K562 (cell line): ENCODE results near the gene PDCD1LG2. TPM values are rescaled to one million over a fixed set of nuclear protein-coding genes. Genes with fewer than 3 reads are reported as not detected.

Experiments used
- ATAC-seq: fragments of 200-7000 bp; cut with Tn5 transposase; 3 replicates; pipeline ENCODE4 v1.9.1; 2020; ENCODE audit warnings: moderate library complexity
- BruUV-seq: library from RNA; stranded (reverse); fragments of 400-500 nt; replicated peaks from 2 replicates; lab custom pipeline; 2021; lab: Mats Ljungman, UMichigan
- CTCF ChIA-PET: fragments of 300-600 bp; formaldehyde crosslinking; extraction: SDS; loops from one replicate; lab custom pipeline; 2021; ENCODE audit warnings: low intra/inter-chr PET ratio; lab: Yijun Ruan, JAX
- POLR2A ChIA-PET: fragments of 300-600, 350-650 bp; sonication (Branson Sonifier 250); formaldehyde crosslinking; extraction: SDS; loops from one replicate; lab custom pipeline; 2021; ENCODE audit warnings: antibody characterized with exemption, inconsistent platforms; lab: Yijun Ruan, JAX
- DNase-seq, 4 experiments: peaks; one replicate each; pipeline versions ENCODE4 v3.0.0 to v3.0.0-alpha.2; 2011 to 2018; ENCODE audit warnings: low spot score in 3 of 4, mixed read lengths in 3 of 4; ENCODE audit errors: extremely low read depth in 1 of 4
- FAIRE-seq: peaks from 2 replicates; lab custom pipeline; 2011; peaks lifted over from hg19 to GRCh38; lab: Jason Lieb, UNC
- H2AFZ ChIP-seq: 2 replicates; pipeline ENCODE4 v1.6.0; 2011; ENCODE audit warnings: low read depth, low read length, control low read depth, inconsistent platforms
- H3K27ac ChIP-seq: fragments of 200-600 bp; 3 replicates; pipeline ENCODE4 v1.8.0; 2011; ENCODE audit warnings: low read depth, mild to moderate bottlenecking, control low read depth, inconsistent platforms, low read length, moderate library complexity, mixed read lengths; ENCODE audit errors: extremely low read depth
- H3K27me3 ChIP-seq, 2 experiments: fragments of 300-600 bp in 1 of 2; 2 replicates in 1 of 2; 3 replicates in 1 of 2; pipeline versions ENCODE4 v1.6.0 to v1.8.0; 2011; ENCODE audit warnings: inconsistent platforms in 2 of 2, low read length in 2 of 2, mild to moderate bottlenecking in 1 of 2, mixed read lengths in 1 of 2, moderate library complexity in 1 of 2; ENCODE audit not compliant: control insufficient read depth in 2 of 2, insufficient read depth in 2 of 2
- H3K36me3 ChIP-seq: fragments of 300-600 bp; 3 replicates; pipeline ENCODE4 v1.8.0; 2011; ENCODE audit warnings: mild to moderate bottlenecking, low read length, inconsistent platforms; ENCODE audit not compliant: control insufficient read depth, insufficient read depth
- H3K4me1 ChIP-seq, 2 experiments: fragments of 200-600 bp in 1 of 2; replicated peaks in 1 of 2; 2 replicates in 1 of 2; 3 replicates in 1 of 2; pipeline versions ENCODE4 v1.5.1 to v1.8.0; 2011; ENCODE audit warnings: inconsistent platforms in 2 of 2, low read length in 2 of 2, mild to moderate bottlenecking in 1 of 2, mixed read lengths in 1 of 2, moderate library complexity in 1 of 2; ENCODE audit not compliant: control insufficient read depth in 2 of 2, insufficient read depth in 2 of 2
- H3K4me2 ChIP-seq: 2 replicates; pipeline ENCODE4 v1.6.1; 2011; ENCODE audit warnings: low read length, control low read depth, inconsistent platforms, mixed read lengths; ENCODE audit not compliant: insufficient read depth
- H3K4me3 ChIP-seq: fragments of 200-600 bp; sonication (generic), shearing (Covaris generic); 2 replicates; pipeline ENCODE4 v1.5.1; 2016; ENCODE audit warnings: control low read depth, inconsistent platforms
- H3K79me2 ChIP-seq: fragments of 200-600 bp; 3 replicates; pipeline ENCODE4 v1.8.0; 2011; ENCODE audit warnings: low read length, inconsistent platforms; ENCODE audit not compliant: control insufficient read depth, insufficient read depth
- H3K9ac ChIP-seq, 2 experiments: 2 replicates each; pipeline versions ENCODE4 v1.6.0 to v1.6.1; 2011; ENCODE audit warnings: low read depth in 2 of 2, low read length in 2 of 2, control low read depth in 1 of 2, inconsistent platforms in 1 of 2, mild to moderate bottlenecking in 1 of 2, mixed read lengths in 1 of 2; ENCODE audit not compliant: insufficient read depth in 1 of 2
- H3K9me1 ChIP-seq: one replicate; pipeline ENCODE4 v1.6.0; 2011; ENCODE audit warnings: inconsistent platforms, mild to moderate bottlenecking, low read length, moderate library complexity; ENCODE audit not compliant: control insufficient read depth, insufficient read depth
- H3K9me3 ChIP-seq: replicated peaks from 2 replicates; pipeline ENCODE4 v1.5.1; 2011; ENCODE audit warnings: low read depth, low read length, inconsistent platforms; ENCODE audit not compliant: control insufficient read depth, insufficient read depth
- H4K20me1 ChIP-seq: replicated peaks from 2 replicates; pipeline ENCODE4 v1.6.1; 2011; ENCODE audit warnings: low read length, inconsistent platforms, mixed read lengths; ENCODE audit not compliant: control insufficient read depth, insufficient read depth
- ATF4 ChIP-seq: fragments of 450-650 bp; formaldehyde crosslinking; IDR thresholded peaks from 2 replicates; pipeline ENCODE4 v1.4.0; 2022; ENCODE audit warnings: mild to moderate bottlenecking, moderate library complexity
- BMI1 ChIP-seq: fragments of 150-350 bp; IDR thresholded peaks from 2 replicates; pipeline ENCODE4 v1.6.1; 2014; ENCODE audit warnings: low read length
- E2F3 ChIP-seq: fragments of 250-450 bp; sonication (Bioruptor Pico); IDR thresholded peaks from 2 replicates; pipeline ENCODE4 v1.4.0; 2020; ENCODE audit warnings: mild to moderate bottlenecking
- ELF4 ChIP-seq: fragments of 450-650 bp; formaldehyde crosslinking; IDR thresholded peaks from 2 replicates; pipeline ENCODE4 v1.4.0; 2022; ENCODE audit warnings: missing genetic modification characterization
- FOXA1 ChIP-seq: fragments of 450-650 bp; IDR thresholded peaks from 2 replicates; pipeline ENCODE4 v1.6.1; 2016; ENCODE audit warnings: mild to moderate bottlenecking, borderline replicate concordance
- FUS ChIP-seq: fragments of 200-400 bp; formaldehyde crosslinking; optimal IDR thresholded peaks from 2 replicates; pipeline ENCODE3; 2017; ENCODE audit warnings: low read depth, low read length
- GATA2 ChIP-seq: sonication (generic); formaldehyde crosslinking; IDR thresholded peaks from 2 replicates; pipeline ENCODE4 v1.4.0; 2020; ENCODE audit warnings: mild to moderate bottlenecking, missing genetic modification reagents
- HNRNPLL ChIP-seq: fragments of 200-400 bp; formaldehyde crosslinking; IDR thresholded peaks from 2 replicates; pipeline ENCODE4 v1.6.1; 2017; ENCODE audit warnings: low read length, low read depth, mild to moderate bottlenecking; ENCODE audit not compliant: poor library complexity, severe bottlenecking
- HOXB6 ChIP-seq: fragments of 250-450 bp; sonication (Bioruptor Pico); IDR thresholded peaks from 2 replicates; pipeline ENCODE4 v1.5.1; 2022; ENCODE audit warnings: mild to moderate bottlenecking, borderline replicate concordance
- MTA1 ChIP-seq: fragments of 450-650 bp; IDR thresholded peaks from 2 replicates; pipeline ENCODE4 v1.6.1; 2017; ENCODE audit warnings: borderline replicate concordance
- POLR2B ChIP-seq: fragments of 450-650 bp; IDR thresholded peaks from 2 replicates; pipeline ENCODE4 v1.6.1; 2018; ENCODE audit warnings: low read depth; ENCODE audit not compliant: partially characterized antibody
- ZFX ChIP-seq: sonication (generic); formaldehyde crosslinking; IDR thresholded peaks from 2 replicates; pipeline ENCODE4 v1.8.0; 2022; ENCODE audit warnings: mild to moderate bottlenecking, missing genetic modification reagents, moderate library complexity
- ZNF165 ChIP-seq: fragments of 250-450 bp; sonication (Bioruptor Pico); IDR thresholded peaks from 2 replicates; pipeline ENCODE4 v1.4.0; 2020; ENCODE audit warnings: borderline replicate concordance
- ZNF224 ChIP-seq: sonication (generic); formaldehyde crosslinking; IDR thresholded peaks from 2 replicates; pipeline ENCODE4 v1.8.0; 2022; ENCODE audit warnings: mild to moderate bottlenecking, missing genetic modification reagents
- in situ Hi-C: fragments of 300-500 bp; cut with MboI; formaldehyde crosslinking; loops from 4 replicates; pipeline ENCODE4 v1.15.0; 2018; ENCODE audit warnings: inconsistent platforms, mixed read lengths
- intact Hi-C: fragments of 100-400 bp; cut with micrococcal nuclease; formaldehyde crosslinking; loops from 2 replicates; pipeline ENCODE4 v1.14.2; 2022
- polyA plus RNA-seq, 8 experiments: library from polyadenylated mRNA; depleted of rRNA in 4 of 8; stranded (reverse) in 5 of 8; unstranded in 3 of 8; fragments of >200 nt; fragmentation: Nextera tagmentation in 2 of 8; fragmentation: Illumina TruSeq in 1 of 8; extraction: Ambion mirVana in 2 of 8; extraction: Trizol in 1 of 8; gene quantifications; 2 replicates each; pipeline versions ENCODE4 v1.2.1 to v1.2.3, GENCODE V29; 2011 to 2014; ENCODE audit warnings: inconsistent platforms in 1 of 8, missing spikeins in 1 of 8
- total RNA-seq, 7 experiments: library from RNA; depleted of rRNA in 6 of 7; stranded (reverse); fragments of >200 nt in 6 of 7; fragmentation: Illumina TruSeq in 2 of 7; extraction: Trizol in 2 of 7; gene quantifications; 2 replicates each; pipeline versions ENCODE4 v1.2.1 to v1.2.3, GENCODE V29; 2011 to 2021; ENCODE audit warnings: low replicate concordance in 1 of 7
- TF ChIP-seq, protein P1 (sequence below): sonication (generic); formaldehyde crosslinking; IDR thresholded peaks from 2 replicates; pipeline ENCODE4 v1.8.1; 2023; ENCODE audit warnings: mild to moderate bottlenecking, missing genetic modification reagents
- TF ChIP-seq, protein P2 (sequence below): sonication (generic); formaldehyde crosslinking; IDR thresholded peaks from 2 replicates; pipeline ENCODE4 v1.8.0; 2022; ENCODE audit warnings: mild to moderate bottlenecking, missing genetic modification reagents, borderline replicate concordance

PDCD1LG2 gene
- total and polyA plus RNA-seq, 9 of the 15 experiments (the other 6 are each of a cell fraction or from before 2014, with no cell fraction given): not detected

- H3K4me3 ChIP-seq: no peak overlapping the region
- no peak overlapping the region for H2AFZ ChIP-seq
- no peaks in the 10 kb centered on the region for H4K20me1 ChIP-seq
- ChIA-PET POLR2A (no interaction called here), CTCF (no interaction called here)
- DNase-seq: no peak
- no peaks in the 10 kb centered on the region for H3K36me3 ChIP-seq
- H3K4me2 ChIP-seq: no peak overlapping the region
- intact Hi-C loops (no loop called here), in situ Hi-C loops (loop anchor here (25.0 kb wide), 1 partner anchor 391 kb away; the partner anchor contains the start of gene INSL6)
- H3K9me1 ChIP-seq: no peaks in the 10 kb centered on the region
- H3K27ac ChIP-seq: no peak overlapping the region
- BruUV-seq: no TSS peak
- H3K4me1 ChIP-seq: no peaks in the 10 kb centered on the region
- ATAC-seq: no peak
- no peaks in the 10 kb centered on the region for H3K79me2 ChIP-seq
- no peaks in the 10 kb centered on the region for H3K9me3 ChIP-seq
- H3K27me3 ChIP-seq: no peaks in the 10 kb centered on the region
- no peak for TF ChIP-seq ZFX (CRISPR knock-in tag)
- TF ChIP-seq HNRNPLL: no peak
- TF ChIP-seq, protein P1, sequence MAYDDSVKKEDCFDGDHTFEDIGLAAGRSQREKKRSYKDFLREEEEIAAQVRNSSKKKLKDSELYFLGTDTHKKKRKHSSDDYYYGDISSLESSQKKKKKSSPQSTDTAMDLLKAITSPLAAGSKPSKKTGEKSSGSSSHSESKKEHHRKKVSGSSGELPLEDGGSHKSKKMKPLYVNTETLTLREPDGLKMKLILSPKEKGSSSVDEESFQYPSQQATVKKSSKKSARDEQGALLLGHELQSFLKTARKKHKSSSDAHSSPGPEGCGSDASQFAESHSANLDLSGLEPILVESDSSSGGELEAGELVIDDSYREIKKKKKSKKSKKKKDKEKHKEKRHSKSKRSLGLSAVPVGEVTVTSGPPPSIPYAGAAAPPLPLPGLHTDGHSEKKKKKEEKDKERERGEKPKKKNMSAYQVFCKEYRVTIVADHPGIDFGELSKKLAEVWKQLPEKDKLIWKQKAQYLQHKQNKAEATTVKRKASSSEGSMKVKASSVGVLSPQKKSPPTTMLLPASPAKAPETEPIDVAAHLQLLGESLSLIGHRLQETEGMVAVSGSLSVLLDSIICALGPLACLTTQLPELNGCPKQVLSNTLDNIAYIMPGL (CRISPR knock-in tag): no peak
- no peak for TF ChIP-seq FOXA1
- TF ChIP-seq GATA2 (CRISPR knock-in tag): no peak
- TF ChIP-seq ZNF165 (CRISPR knock-in tag): no peak
- no peak for TF ChIP-seq HOXB6 (CRISPR knock-in tag)
- TF ChIP-seq POLR2B: no peak
- no peak for TF ChIP-seq ZNF224 (CRISPR knock-in tag)
- no peak for TF ChIP-seq ATF4
- no peak for TF ChIP-seq E2F3 (CRISPR knock-in tag)
- no peak for TF ChIP-seq ELF4
- no peak for TF ChIP-seq FUS
- TF ChIP-seq, protein P2, sequence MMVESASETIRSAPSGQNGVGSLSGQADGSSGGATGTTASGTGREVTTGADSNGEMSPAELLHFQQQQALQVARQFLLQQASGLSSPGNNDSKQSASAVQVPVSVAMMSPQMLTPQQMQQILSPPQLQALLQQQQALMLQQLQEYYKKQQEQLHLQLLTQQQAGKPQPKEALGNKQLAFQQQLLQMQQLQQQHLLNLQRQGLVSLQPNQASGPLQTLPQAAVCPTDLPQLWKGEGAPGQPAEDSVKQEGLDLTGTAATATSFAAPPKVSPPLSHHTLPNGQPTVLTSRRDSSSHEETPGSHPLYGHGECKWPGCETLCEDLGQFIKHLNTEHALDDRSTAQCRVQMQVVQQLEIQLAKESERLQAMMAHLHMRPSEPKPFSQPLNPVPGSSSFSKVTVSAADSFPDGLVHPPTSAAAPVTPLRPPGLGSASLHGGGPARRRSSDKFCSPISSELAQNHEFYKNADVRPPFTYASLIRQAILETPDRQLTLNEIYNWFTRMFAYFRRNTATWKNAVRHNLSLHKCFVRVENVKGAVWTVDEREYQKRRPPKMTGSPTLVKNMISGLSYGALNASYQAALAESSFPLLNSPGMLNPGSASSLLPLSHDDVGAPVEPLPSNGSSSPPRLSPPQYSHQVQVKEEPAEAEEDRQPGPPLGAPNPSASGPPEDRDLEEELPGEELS: no peak
- TF ChIP-seq MTA1: no peak
- no peak for TF ChIP-seq BMI1
- no peak for FAIRE-seq
- no peak overlapping the region for H3K9ac ChIP-seq
Measured at GRCh38 chr9:5578698-5579085, 68.4 kb downstream of the PDCD1LG2 start.
